ENCODE data around the gene AHCYL2. TPM values are rescaled to one million over a fixed set of nuclear protein-coding genes. Genes with fewer than 3 reads are reported as not detected.
A peak's percentile ranks its signal among the peaks of the same experiment; 100 is the strongest.
"Not testable (repeated sequence)": the region's sequence is repeated elsewhere in the genome, so short reads cannot be mapped to it uniquely, and the experiment has no call there.

The AHCYL2 gene
- total and polyA plus RNA-seq, 4 experiments from 2014 or later = 8.6 to 16.5 (median 12.1) TPM

DNA sequence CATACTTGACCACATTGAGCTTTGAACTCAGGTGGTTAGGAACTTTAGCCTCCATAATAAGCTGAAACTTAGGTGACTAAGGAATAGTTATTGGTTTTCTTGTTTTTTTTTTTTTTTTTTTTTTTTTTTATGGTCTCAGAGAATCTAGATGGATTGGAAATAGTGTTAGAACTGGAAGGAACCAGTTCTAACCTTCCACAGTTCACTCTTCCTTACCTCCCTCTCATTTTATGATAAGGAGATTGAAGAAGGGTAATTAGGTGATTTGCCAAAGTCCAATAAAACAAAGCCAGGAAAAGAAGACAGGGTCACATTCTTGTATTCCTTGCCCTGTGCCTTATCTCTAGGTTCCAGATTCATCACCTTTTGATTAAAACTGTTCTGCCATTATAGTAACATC is 137.7 kb downstream of the AHCYL2 start:
- peaks cover 0 to 11% (median 2%) of the 10 kb centered on the region in 4 donors for H3K4me1 Mint-ChIP-seq
- intact Hi-C loops (cut with micrococcal nuclease) = no loop called here
- CTCF ChIA-PET (ENCODE audit: partially characterized antibody) = interaction anchor here (0.6 to 6.0 kb wide), 6 partner anchors 8 to 275 kb away, joined by 3 to 51 read pairs (median 4); no protein-coding TSS in a partner anchor

DNA sequence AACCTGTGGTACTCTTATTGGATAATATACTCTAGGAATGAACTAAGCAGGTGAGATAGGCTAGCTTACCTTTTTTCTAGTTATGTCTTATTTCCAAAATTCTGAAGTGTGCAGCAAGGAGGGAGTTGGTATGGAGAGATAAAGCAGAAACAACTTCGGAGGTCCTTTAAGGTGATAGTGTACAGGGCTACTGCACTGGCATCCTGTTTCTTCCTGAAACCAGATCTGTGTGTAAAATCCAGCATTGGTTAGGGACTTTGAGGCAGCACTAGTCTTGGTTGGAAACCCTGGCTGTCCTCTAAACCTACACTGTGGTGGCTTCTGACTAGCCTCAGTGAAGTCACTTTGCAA is 142.5 kb downstream of the AHCYL2 start:
- POLR2A ChIA-PET (ENCODE audit: partially characterized antibody) = interaction anchor here (1.0 to 1.5 kb wide), 2 partner anchors 143 to 648 kb away, joined by 3 read pairs; partner anchors contain the start of gene AHCYL2
- H3K4me3 Mint-ChIP-seq = no peak overlapping the region
- intact Hi-C loops (cut with micrococcal nuclease) = loop anchor here (1.0 to 2.0 kb wide), 5 partner anchors 105 to 643 kb away; no protein-coding TSS in a partner anchor

More for the DNA sequence above, 137.7 kb downstream of the AHCYL2 start:
- Histone ChIP-seq H3K9me3 (ENCODE audit: control insufficient read depth in 1 of 2, low read length in 2 of 2) (no peaks in the 10 kb centered on the region), H3K4me1 (ENCODE audit: insufficient read depth, low read length) (no peaks in the 10 kb centered on the region), H3K27me3 (ENCODE audit: insufficient read depth, low read length) (no peaks in the 10 kb centered on the region), H3K27ac (ENCODE audit: low read depth, low read length) (no peak overlapping the region), H3K4me3 (ENCODE audit: low read length in 2 of 2) (no peak overlapping the region), H3K36me3 (ENCODE audit: insufficient read depth, low read length) (no peaks in the 10 kb centered on the region)
- Mint-ChIP-seq H3K9me3 (no peaks in the 10 kb centered on the region), H3K36me3 (no peaks in the 10 kb centered on the region), H3K4me3 (no peak overlapping the region), H3K27ac (no peak overlapping the region), H3K27me3 (no peaks in the 10 kb centered on the region)
- DNase-seq = no peak
- POLR2A ChIA-PET (ENCODE audit: partially characterized antibody) = no interaction called here

DNA sequence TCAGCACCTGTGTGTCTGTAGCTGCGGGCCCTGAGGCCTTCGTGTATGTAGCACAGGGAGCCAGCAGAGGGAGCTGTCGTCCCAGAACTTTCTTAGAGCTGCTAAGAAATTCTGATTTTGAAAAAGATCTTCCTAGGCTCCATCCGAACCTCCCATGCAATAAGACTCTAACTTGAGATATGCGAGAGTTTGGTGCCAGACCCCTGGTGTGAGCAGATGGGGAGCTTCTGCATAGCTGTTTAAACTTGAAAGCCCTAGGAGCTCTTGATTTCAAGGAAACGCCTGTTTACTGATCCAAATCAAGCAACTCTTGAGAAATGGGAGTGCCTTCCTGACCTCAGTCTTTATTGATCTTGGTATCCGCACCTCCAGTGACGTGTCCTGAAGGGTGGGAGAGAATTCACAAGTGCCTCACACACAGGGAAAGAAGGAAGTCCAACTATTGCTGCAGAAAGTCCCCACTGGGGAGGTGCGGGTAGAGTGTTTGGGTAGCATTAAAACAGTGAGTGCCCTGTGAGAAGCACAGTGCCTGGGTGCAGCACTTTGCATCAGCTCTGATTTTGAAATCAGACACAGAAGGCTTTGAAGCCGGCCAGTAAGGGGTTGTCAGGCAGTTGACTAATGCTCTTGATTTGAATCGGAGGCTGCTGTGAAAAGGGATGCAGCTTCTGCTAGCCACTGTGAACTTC is 143.0 kb downstream of the AHCYL2 start:
- Histone ChIP-seq H3K27ac (ENCODE audit: low read depth, low read length) (peak overlapping the region; percentile 0), H3K4me3 (ENCODE audit: low read length in 2 of 2) (peak overlapping the region in 1 of 2 donors; percentile 32), H3K27me3 (ENCODE audit: insufficient read depth, low read length) (no peaks in the 10 kb centered on the region), H3K4me1 (ENCODE audit: insufficient read depth, low read length) (peaks cover 17% of the 10 kb centered on the region), H3K36me3 (ENCODE audit: insufficient read depth, low read length) (no peaks in the 10 kb centered on the region), H3K9me3 (ENCODE audit: control insufficient read depth in 1 of 2, low read length in 2 of 2) (no peaks in the 10 kb centered on the region)
- Mint-ChIP-seq H3K9me3 (no peaks in the 10 kb centered on the region), H3K27me3 (no peaks in the 10 kb centered on the region), H3K4me1 (peaks cover 13 to 20% (median 16%) of the 10 kb centered on the region in 4 donors), H3K4me3 (peak overlapping the region; percentile 30 to 79 (median 63)), H3K36me3 (no peaks in the 10 kb centered on the region), H3K27ac (peak overlapping the region in 4 of 7 donors; percentile 9 to 78 (median 56))
- CTCF ChIA-PET (ENCODE audit: partially characterized antibody) = interaction anchor here (0.6 to 5.7 kb wide), 48 partner anchors 9 to 743 kb away, joined by 3 to 136 read pairs (median 5); partner anchors contain the start of gene STRIP2
- intact Hi-C loops (cut with micrococcal nuclease) = loop anchor here (1.0 to 2.0 kb wide), 5 partner anchors 104 to 642 kb away; no protein-coding TSS in a partner anchor
- DNase-seq = peak; percentile 61 to 68 (median 68)
- POLR2A ChIA-PET (ENCODE audit: partially characterized antibody) = interaction anchor here (1.0 to 1.5 kb wide), 2 partner anchors 143 to 647 kb away, joined by 3 read pairs; partner anchors contain the start of gene AHCYL2

More for the DNA sequence above, 142.5 kb downstream of the AHCYL2 start:
- Histone ChIP-seq H3K9me3 (ENCODE audit: control insufficient read depth in 1 of 2, low read length in 2 of 2) (no peaks in the 10 kb centered on the region), H3K4me3 (ENCODE audit: low read length in 2 of 2) (no peak overlapping the region), H3K27ac (ENCODE audit: low read depth, low read length) (no peak overlapping the region), H3K4me1 (ENCODE audit: insufficient read depth, low read length) (peaks cover 17% of the 10 kb centered on the region), H3K36me3 (ENCODE audit: insufficient read depth, low read length) (no peaks in the 10 kb centered on the region), H3K27me3 (ENCODE audit: insufficient read depth, low read length) (no peaks in the 10 kb centered on the region)
- CTCF ChIA-PET (ENCODE audit: partially characterized antibody) = interaction anchor here (0.6 to 5.7 kb wide), 45 partner anchors 9 to 743 kb away, joined by 3 to 136 read pairs (median 5); partner anchors contain the start of gene STRIP2
- peak overlapping the region in 2 of 7 donors; percentile 43 to 74 for H3K27ac Mint-ChIP-seq
- no peaks in the 10 kb centered on the region for H3K9me3 Mint-ChIP-seq
- no peaks in the 10 kb centered on the region for H3K36me3 Mint-ChIP-seq
- DNase-seq = no peak
- peaks cover 13 to 20% (median 16%) of the 10 kb centered on the region in 4 donors for H3K4me1 Mint-ChIP-seq
- no peaks in the 10 kb centered on the region for H3K27me3 Mint-ChIP-seq

DNA sequence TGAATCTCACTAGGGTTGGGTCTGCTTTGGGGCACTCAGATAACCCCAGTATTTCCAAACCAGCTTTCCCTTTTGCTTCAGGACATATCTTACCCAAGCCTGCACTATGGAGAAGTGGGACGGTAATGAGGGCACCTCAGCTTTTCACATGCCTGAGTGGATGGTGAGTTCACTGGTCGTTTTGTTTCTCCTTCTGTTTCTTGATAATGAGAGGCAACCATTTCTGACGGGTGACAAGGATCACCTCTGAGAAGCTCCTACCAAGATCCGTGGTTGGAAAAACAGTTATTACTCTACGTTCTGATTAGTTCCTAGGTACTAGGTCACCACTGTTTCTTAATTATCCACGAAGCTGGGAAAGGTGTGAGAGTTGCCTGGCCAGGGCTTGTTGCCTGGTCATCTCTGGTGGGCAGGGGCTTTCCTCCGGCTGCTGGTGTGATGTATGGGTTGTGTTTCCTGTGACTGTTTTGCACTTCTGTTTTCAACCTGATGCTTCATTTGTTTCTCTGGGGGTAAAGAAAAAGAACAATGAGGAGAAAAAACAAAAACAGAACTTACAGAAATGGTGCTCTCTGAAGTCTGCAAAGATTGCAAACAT is 143.7 kb downstream of the AHCYL2 start:
- Histone ChIP-seq H3K4me3 (ENCODE audit: low read length in 2 of 2) (peak overlapping the region in 1 of 2 donors; percentile 32), H3K36me3 (ENCODE audit: insufficient read depth, low read length) (no peaks in the 10 kb centered on the region), H3K27ac (ENCODE audit: low read depth, low read length) (peak overlapping the region; percentile 0), H3K4me1 (ENCODE audit: insufficient read depth, low read length) (peaks cover 17% of the 10 kb centered on the region), H3K9me3 (ENCODE audit: control insufficient read depth in 1 of 2, low read length in 2 of 2) (no peaks in the 10 kb centered on the region), H3K27me3 (ENCODE audit: insufficient read depth, low read length) (no peaks in the 10 kb centered on the region)
- no peaks in the 10 kb centered on the region for H3K27me3 Mint-ChIP-seq
- H3K4me1 Mint-ChIP-seq = peaks cover 13 to 20% (median 16%) of the 10 kb centered on the region in 4 donors
- POLR2A ChIA-PET (ENCODE audit: partially characterized antibody) = interaction anchor here (1.0 to 1.5 kb wide), 2 partner anchors 144 to 647 kb away, joined by 3 read pairs; partner anchors contain the start of gene AHCYL2
- DNase-seq = no peak
- no peaks in the 10 kb centered on the region for H3K36me3 Mint-ChIP-seq
- no peaks in the 10 kb centered on the region for H3K9me3 Mint-ChIP-seq
- CTCF ChIA-PET (ENCODE audit: partially characterized antibody) = interaction anchor here (0.8 to 5.7 kb wide), 37 partner anchors 10 to 742 kb away, joined by 3 to 136 read pairs (median 6); partner anchors contain the start of gene STRIP2
- intact Hi-C loops (cut with micrococcal nuclease) = no loop called here
- peak overlapping the region in 4 of 7 donors; percentile 36 to 79 (median 75) for H3K27ac Mint-ChIP-seq
- H3K4me3 Mint-ChIP-seq = peak overlapping the region in 7 of 8 donors; percentile 1 to 79 (median 69)

DNA sequence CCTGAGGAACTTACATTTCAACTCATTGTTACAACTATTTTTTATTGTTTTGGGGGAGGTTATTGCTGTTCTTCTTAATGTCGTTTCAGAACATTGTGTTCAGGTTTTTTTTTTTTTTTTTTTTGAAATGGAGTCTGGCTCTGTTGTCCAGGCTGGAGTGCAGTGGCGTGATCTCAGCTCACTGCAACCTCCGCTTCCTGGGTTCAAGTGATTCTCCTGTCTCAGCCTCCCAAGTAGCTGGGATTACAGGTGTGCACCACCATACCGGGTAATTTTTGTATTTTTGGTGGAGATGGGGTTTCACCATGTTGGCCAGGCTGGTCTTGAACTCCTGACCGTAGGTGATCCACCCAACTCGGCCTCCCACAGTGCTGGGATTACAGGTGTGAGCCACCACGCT is 144.6 kb downstream of the AHCYL2 start:
- CTCF ChIA-PET (ENCODE audit: partially characterized antibody) = interaction anchor here (0.6 to 5.7 kb wide), 9 partner anchors 9 to 270 kb away, joined by 3 to 136 read pairs (median 12); partner anchors contain the start of gene STRIP2
- H3K4me3 Mint-ChIP-seq; H3K27ac Mint-ChIP-seq; H3K27me3 Mint-ChIP-seq; intact Hi-C loops (cut with micrococcal nuclease); H3K27ac ChIP-seq (ENCODE audit: low read depth, low read length); H3K4me3 ChIP-seq (ENCODE audit: low read length in 2 of 2); H3K36me3 Mint-ChIP-seq; H3K9me3 Mint-ChIP-seq; DNase-seq; H3K9me3 ChIP-seq (ENCODE audit: control insufficient read depth in 1 of 2, low read length in 2 of 2); POLR2A ChIA-PET (ENCODE audit: partially characterized antibody); H3K36me3 ChIP-seq (ENCODE audit: insufficient read depth, low read length); H3K27me3 ChIP-seq (ENCODE audit: insufficient read depth, low read length): not testable (repeated sequence)
- peaks cover 17% of the 10 kb centered on the region for H3K4me1 ChIP-seq (ENCODE audit: insufficient read depth, low read length)
- peaks cover 13 to 20% (median 16%) of the 10 kb centered on the region in 4 donors for H3K4me1 Mint-ChIP-seq

DNA sequence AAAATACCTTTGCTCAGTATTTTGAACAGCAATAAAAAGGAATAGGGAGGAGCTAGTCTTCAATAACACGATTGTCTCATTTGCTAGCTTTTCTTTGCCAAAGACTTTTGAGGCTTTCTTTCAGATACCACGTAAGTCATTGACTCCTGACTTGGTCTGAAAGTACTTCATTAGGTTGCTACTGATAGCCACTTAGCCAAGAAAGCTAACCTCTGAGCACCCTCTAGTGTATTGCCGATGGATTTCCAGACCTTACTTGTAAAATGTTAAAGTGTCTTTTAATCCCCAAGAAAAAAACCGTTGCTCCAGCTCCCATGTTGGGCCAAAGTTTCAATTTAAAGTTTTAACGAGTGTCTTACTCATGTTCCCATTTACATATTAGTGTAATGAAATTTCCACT is 146.0 kb downstream of the AHCYL2 start:
- intact Hi-C loops (cut with micrococcal nuclease) = no loop called here
- H3K27ac ChIP-seq (ENCODE audit: low read depth, low read length) = no peak overlapping the region
- no peak for DNase-seq
- H3K36me3 ChIP-seq (ENCODE audit: insufficient read depth, low read length) = no peaks in the 10 kb centered on the region
- peaks cover 13 to 20% (median 16%) of the 10 kb centered on the region in 4 donors for H3K4me1 Mint-ChIP-seq
- ChIA-PET POLR2A (ENCODE audit: partially characterized antibody) (no interaction called here), CTCF (ENCODE audit: partially characterized antibody) (interaction anchor here (1.2 to 5.7 kb wide), 7 partner anchors 8 to 454 kb away, joined by 3 to 136 read pairs (median 6); no protein-coding TSS in a partner anchor)
- H3K27me3 Mint-ChIP-seq = no peaks in the 10 kb centered on the region
- H3K4me3 ChIP-seq (ENCODE audit: low read length in 2 of 2) = no peak overlapping the region
- peaks cover 17% of the 10 kb centered on the region for H3K4me1 ChIP-seq (ENCODE audit: insufficient read depth, low read length)
- H3K36me3 Mint-ChIP-seq = no peaks in the 10 kb centered on the region
- H3K27me3 ChIP-seq (ENCODE audit: insufficient read depth, low read length) = no peaks in the 10 kb centered on the region
- H3K9me3 Mint-ChIP-seq = no peaks in the 10 kb centered on the region
- no peaks in the 10 kb centered on the region for H3K9me3 ChIP-seq (ENCODE audit: control insufficient read depth in 1 of 2, low read length in 2 of 2)
- H3K27ac Mint-ChIP-seq = peak overlapping the region in 1 of 7 donors; percentile 8
- no peak overlapping the region for H3K4me3 Mint-ChIP-seq

DNA sequence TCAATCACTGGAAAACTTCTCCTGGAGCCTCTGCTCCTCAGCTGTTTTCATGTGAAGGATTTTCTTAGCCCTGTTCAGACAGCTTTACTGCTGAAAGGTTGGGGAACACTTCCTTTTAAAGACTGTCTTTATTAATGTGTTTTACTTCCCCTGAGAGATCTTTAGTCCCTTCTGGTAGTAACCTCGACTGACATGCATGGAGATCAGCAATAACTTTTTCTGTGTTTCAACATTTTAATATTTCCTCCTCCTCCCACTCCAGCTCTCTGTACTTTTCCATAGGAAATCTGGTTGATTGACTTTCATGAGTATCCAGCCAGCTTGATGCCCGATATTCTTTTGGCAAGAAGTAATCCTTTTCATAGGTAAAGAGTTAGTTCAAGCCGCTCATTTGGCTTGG is 146.7 kb downstream of the AHCYL2 start:
- no peaks in the 10 kb centered on the region for H3K36me3 Mint-ChIP-seq
- ChIA-PET POLR2A (ENCODE audit: partially characterized antibody) (no interaction called here), CTCF (ENCODE audit: partially characterized antibody) (interaction anchor here (1.2 to 5.7 kb wide), 5 partner anchors 8 to 454 kb away, joined by 5 to 136 read pairs (median 7); no protein-coding TSS in a partner anchor)
- no peaks in the 10 kb centered on the region for H3K36me3 ChIP-seq (ENCODE audit: insufficient read depth, low read length)
- H3K9me3 Mint-ChIP-seq = no peaks in the 10 kb centered on the region
- H3K27me3 Mint-ChIP-seq = no peaks in the 10 kb centered on the region
- intact Hi-C loops (cut with micrococcal nuclease) = no loop called here
- DNase-seq = no peak
- peaks cover 13 to 21% (median 16%) of the 10 kb centered on the region in 4 donors for H3K4me1 Mint-ChIP-seq
- H3K9me3 ChIP-seq (ENCODE audit: control insufficient read depth in 1 of 2, low read length in 2 of 2) = no peaks in the 10 kb centered on the region
- no peak overlapping the region for H3K4me3 ChIP-seq (ENCODE audit: low read length in 2 of 2)
- peaks cover 17% of the 10 kb centered on the region for H3K4me1 ChIP-seq (ENCODE audit: insufficient read depth, low read length)
- no peak overlapping the region for H3K27ac Mint-ChIP-seq
- H3K27ac ChIP-seq (ENCODE audit: low read depth, low read length) = no peak overlapping the region
- no peaks in the 10 kb centered on the region for H3K27me3 ChIP-seq (ENCODE audit: insufficient read depth, low read length)
- no peak overlapping the region for H3K4me3 Mint-ChIP-seq
